ENCODE results near the gene DOCK9.

The DOCK9 gene

DNA sequence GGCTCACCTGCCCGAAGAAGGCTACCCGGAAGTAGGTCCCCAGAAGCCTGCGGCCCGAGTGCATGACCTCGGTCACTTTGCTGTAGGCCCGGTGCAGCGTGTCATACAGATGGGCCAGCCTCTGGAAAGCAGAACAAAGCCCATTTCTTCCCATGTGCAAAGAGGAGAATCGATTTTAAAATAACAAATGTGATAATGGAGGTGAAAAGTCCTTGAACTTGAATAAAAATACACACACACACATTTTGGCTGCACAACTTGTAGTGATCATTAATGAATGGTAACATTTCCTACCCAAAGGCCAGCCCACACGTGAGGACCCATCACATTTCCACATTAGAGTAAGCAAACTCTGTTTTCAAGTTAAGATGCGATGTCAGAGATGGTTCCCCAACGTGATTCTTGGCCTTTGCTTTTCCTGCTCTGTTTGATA, 168.5 kb downstream of the DOCK9 start:
- Histone ChIP-seq H3K4me1 (ENCODE audit: control insufficient read depth, insufficient read depth, low read length) (no peaks in the 10 kb centered on the region), H3K27ac (ENCODE audit: low read depth, low read length) (no peak overlapping the region), H3K4me3 (ENCODE audit: low read length) (no peak overlapping the region), H3K27me3 (ENCODE audit: control insufficient read depth, insufficient read depth, low read length) (no peaks in the 10 kb centered on the region), H3K36me3 (ENCODE audit: control insufficient read depth, insufficient read depth, low read length) (peaks cover 18% of the 10 kb centered on the region), H3K9ac (ENCODE audit: low read length) (no peak overlapping the region)

DNA sequence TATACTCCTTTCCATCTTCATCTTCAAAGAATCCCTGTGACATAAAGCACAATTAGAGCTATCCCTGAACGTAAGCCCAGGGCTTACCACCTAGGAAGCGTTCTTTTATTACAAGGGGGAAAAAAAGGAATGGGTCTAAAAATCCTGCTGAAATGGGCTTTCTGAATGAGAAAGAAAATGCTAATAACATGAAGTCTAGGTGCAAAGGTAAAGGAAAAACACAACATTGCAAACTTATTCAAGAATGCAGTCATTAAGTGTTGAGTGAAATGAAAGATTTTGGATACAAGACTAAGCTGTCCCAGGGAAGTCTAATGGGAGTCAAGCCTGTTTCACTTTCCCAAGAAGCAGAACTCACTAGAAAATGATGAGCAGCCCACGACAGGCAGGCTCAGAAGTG, 170.1 kb downstream of the DOCK9 start:
- H3K4me3 ChIP-seq (ENCODE audit: low read length): no peak overlapping the region
- no peaks in the 10 kb centered on the region for H3K4me1 ChIP-seq (ENCODE audit: control insufficient read depth, insufficient read depth, low read length)
- no peaks in the 10 kb centered on the region for H3K27me3 ChIP-seq (ENCODE audit: control insufficient read depth, insufficient read depth, low read length)
- peaks cover 23% of the 10 kb centered on the region for H3K36me3 ChIP-seq (ENCODE audit: control insufficient read depth, insufficient read depth, low read length)
- no peak overlapping the region for H3K27ac ChIP-seq (ENCODE audit: low read depth, low read length)
- no peak overlapping the region for H3K9ac ChIP-seq (ENCODE audit: low read length)

DNA sequence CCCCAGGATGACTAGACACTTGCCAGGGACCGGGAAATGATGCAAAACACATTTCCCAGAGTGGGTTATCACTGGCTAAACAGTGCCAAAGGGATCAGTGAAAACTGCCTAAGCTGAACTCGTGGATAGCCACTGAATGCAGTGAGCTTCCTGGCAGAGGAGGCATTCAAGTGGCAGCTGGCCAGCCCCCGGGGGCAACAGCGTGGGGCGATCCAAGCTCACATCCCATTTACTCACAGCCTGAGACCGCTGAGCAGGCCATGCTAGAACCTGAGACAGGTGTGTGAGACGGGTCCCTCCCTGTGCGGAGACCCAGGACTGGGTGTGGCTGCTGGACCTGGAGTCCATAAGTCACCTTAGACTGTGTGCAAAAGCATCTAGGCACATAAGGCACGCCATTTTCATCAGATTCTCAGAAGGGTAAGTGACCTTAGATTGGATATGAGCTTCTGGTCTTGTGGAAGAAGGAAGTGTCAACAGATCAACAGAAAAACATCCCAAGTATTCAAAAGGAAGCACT, 173.5 kb downstream of the DOCK9 start:
- Histone ChIP-seq H3K9ac (ENCODE audit: low read length) (no peak overlapping the region), H3K4me3 (ENCODE audit: low read length) (no peak overlapping the region), H3K27me3 (ENCODE audit: control insufficient read depth, insufficient read depth, low read length) (no peaks in the 10 kb centered on the region), H3K27ac (ENCODE audit: low read depth, low read length) (no peak overlapping the region), H3K4me1 (ENCODE audit: control insufficient read depth, insufficient read depth, low read length) (no peaks in the 10 kb centered on the region), H3K36me3 (ENCODE audit: control insufficient read depth, insufficient read depth, low read length) (peaks cover 16% of the 10 kb centered on the region)

DNA sequence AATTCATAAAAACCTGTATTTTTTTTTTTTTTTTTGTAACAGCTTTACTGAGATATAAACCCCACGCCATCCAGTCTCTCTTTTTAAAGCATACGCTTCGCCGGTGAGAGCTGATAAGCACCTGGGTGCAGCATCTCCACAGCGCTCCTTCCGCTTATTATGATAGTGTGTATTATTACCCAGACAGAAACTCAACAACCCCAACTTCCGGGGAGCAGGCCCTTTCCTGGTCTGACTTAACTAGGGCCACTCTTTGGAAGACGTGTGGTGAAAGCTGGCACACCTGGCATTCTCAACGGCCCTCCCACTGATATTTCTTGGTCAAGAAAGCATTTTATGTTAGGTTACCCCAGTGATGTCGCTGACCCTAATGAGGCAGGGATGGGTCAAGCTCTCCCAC, 173.9 kb downstream of the DOCK9 start:
- Histone ChIP-seq H3K9ac (ENCODE audit: low read length) (no peak overlapping the region), H3K4me3 (ENCODE audit: low read length) (no peak overlapping the region), H3K27ac (ENCODE audit: low read depth, low read length) (no peak overlapping the region), H3K4me1 (ENCODE audit: control insufficient read depth, insufficient read depth, low read length) (no peaks in the 10 kb centered on the region), H3K27me3 (ENCODE audit: control insufficient read depth, insufficient read depth, low read length) (no peaks in the 10 kb centered on the region), H3K36me3 (ENCODE audit: control insufficient read depth, insufficient read depth, low read length) (peaks cover 13% of the 10 kb centered on the region)

DNA sequence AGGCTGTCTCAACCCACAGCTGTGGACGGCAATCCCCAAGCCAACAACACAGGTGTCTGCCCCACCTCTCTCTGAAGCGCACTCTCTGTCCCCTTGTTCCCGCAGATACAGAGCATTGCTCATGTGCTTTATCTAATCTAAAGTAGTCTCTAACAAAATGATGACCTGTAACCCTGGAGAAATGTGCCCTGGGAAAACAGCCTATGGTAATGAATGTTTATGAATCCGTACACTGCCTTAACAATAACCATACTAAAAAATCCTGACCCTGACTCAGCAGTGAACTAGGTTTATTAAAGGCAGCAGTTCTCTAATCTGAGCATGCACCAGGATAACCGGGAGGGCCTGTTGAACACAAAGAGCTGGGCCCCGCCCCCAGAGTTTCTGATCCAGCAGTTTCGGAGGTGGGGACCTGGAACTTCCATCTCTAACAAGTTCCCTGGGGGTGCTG, 174.7 kb downstream of the DOCK9 start:
- peaks cover 14% of the 10 kb centered on the region for H3K36me3 ChIP-seq (ENCODE audit: control insufficient read depth, insufficient read depth, low read length)
- no peak overlapping the region for H3K4me3 ChIP-seq (ENCODE audit: low read length)
- H3K27me3 ChIP-seq (ENCODE audit: control insufficient read depth, insufficient read depth, low read length): no peaks in the 10 kb centered on the region
- no peaks in the 10 kb centered on the region for H3K4me1 ChIP-seq (ENCODE audit: control insufficient read depth, insufficient read depth, low read length)
- H3K9ac ChIP-seq (ENCODE audit: low read length): no peak overlapping the region
- no peak overlapping the region for H3K27ac ChIP-seq (ENCODE audit: low read depth, low read length)

DNA sequence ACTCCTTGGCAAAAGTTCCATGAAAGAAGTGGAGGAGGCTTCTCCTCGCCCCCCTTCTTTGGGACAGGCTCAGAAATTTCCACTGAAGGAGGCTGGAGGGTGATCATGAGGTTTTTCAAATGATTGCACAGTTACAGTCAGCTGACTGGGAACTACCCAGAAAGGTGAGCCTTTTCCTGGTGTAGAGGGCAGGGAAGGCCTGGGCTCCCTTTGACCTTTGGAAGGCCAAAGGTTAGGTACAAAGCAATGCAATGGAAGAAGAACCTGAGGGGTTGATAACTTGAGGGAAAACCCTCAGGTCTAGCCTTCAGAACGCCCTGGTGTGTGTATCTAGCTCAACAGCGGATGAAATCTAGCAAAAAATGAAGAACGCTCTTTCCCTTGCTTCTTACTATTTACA, 175.3 kb downstream of the DOCK9 start:
- no peaks in the 10 kb centered on the region for H3K27me3 ChIP-seq (ENCODE audit: control insufficient read depth, insufficient read depth, low read length)
- no peak overlapping the region for H3K9ac ChIP-seq (ENCODE audit: low read length)
- H3K4me3 ChIP-seq (ENCODE audit: low read length): no peak overlapping the region
- H3K4me1 ChIP-seq (ENCODE audit: control insufficient read depth, insufficient read depth, low read length): no peaks in the 10 kb centered on the region
- peaks cover 17% of the 10 kb centered on the region for H3K36me3 ChIP-seq (ENCODE audit: control insufficient read depth, insufficient read depth, low read length)
- H3K27ac ChIP-seq (ENCODE audit: low read depth, low read length): no peak overlapping the region

DNA sequence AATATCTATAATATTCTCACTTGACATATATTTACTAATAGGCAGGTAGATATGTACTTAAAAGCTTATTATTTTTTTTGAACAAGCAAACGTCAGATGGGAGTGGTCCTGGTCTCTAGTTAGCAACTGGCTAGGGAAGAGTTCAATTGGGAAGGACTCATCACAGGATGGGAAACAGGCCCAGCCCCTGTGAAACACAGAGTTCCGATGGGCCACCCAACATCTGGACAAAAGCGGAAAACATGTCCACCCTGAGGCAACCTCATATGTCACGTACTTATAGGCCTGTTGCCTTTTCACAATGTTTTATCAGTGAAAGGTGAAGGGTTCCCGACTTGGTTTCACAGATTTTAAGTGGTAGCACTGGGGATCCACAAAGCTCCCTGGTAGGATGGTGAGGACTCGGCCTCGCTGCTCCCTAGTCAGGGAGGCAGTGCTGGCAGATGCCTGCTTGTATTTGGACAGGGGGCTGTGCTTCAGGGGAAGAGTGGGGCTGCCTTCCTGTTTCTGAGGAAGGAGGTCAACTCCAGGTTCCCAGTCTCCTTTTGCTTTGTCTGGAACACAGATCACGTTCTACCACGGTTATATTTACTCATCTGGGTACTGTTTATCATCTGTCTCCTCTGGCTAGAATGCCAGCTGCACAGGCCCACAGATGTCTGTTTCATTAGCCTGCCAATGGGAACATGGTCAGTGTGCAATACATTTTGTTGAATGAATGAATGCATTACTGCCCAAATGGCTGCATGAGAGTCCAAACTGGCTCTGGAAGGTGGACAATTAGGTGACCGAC, 176.0 kb downstream of the DOCK9 start:
- peaks cover 18% of the 10 kb centered on the region for H3K36me3 ChIP-seq (ENCODE audit: control insufficient read depth, insufficient read depth, low read length)

DNA sequence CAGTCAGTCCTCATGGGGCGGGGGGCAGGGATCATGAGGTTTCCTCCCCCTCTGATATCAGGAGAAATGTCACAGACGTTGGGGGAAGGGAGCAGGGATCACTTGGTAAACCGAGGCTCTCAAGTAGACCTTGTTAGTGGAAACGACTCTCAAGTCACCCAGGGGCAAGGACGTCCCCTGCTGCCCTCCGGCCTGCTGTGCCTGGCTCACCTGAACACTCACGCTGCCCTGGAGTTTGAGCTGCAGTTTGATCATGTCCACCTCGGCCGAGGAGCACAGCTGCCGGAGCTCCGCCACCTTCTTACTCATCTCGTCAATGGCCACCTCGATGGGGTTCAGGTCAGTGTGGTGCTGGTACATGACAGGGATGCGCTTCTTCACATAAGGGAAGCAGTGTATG, 177.8 kb downstream of the DOCK9 start:
- H3K9ac ChIP-seq (ENCODE audit: low read length): no peak overlapping the region
- H3K27ac ChIP-seq (ENCODE audit: low read depth, low read length): no peak overlapping the region
- no peak overlapping the region for H3K4me3 ChIP-seq (ENCODE audit: low read length)
- no peaks in the 10 kb centered on the region for H3K4me1 ChIP-seq (ENCODE audit: control insufficient read depth, insufficient read depth, low read length)
- peaks cover 20% of the 10 kb centered on the region for H3K36me3 ChIP-seq (ENCODE audit: control insufficient read depth, insufficient read depth, low read length)
- no peaks in the 10 kb centered on the region for H3K27me3 ChIP-seq (ENCODE audit: control insufficient read depth, insufficient read depth, low read length)

More for the DNA sequence above, 176.0 kb downstream of the DOCK9 start:
- no peaks in the 10 kb centered on the region for H3K4me1 ChIP-seq (ENCODE audit: control insufficient read depth, insufficient read depth, low read length)
- no peak overlapping the region for H3K9ac ChIP-seq (ENCODE audit: low read length)
- no peaks in the 10 kb centered on the region for H3K27me3 ChIP-seq (ENCODE audit: control insufficient read depth, insufficient read depth, low read length)
- H3K4me3 ChIP-seq (ENCODE audit: low read length): no peak overlapping the region
- no peak overlapping the region for H3K27ac ChIP-seq (ENCODE audit: low read depth, low read length)

DNA sequence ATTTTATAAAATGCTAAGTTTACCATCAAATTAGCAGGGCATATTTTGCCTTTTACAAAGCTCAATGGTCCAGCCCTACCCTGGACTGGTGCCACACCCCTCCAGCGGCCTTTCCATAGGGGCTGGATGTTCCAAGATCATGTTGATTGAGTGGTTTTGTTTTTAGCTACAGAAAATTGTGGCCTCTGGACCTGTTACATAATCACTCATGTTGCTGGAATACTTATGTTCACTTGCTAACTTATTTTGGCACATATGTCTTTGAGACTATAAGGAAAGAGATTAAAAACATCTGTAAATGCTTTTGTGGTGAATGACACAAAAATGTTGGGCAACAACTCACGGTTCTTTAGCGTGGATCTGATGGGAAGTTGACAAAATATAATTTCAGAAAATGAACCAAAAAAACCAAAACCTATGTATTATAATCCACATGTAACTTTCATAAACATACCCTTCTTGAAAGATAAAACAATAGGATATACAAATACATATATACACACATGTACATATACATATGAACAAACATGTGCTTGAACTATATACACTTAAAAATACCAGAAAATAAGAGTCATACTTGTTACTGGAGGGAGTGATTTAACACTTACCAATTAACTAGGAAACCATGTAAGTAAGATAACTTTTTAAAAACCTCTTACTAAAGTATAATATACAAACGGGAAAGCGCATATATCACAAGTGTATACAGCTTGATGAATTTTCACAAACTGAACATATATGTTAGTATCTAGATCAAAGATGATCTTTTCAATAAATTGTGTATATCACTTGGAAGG, 178.8 kb downstream of the DOCK9 start:
- H3K9ac ChIP-seq (ENCODE audit: low read length): no peak overlapping the region
- no peak overlapping the region for H3K4me3 ChIP-seq (ENCODE audit: low read length)
- no peaks in the 10 kb centered on the region for H3K4me1 ChIP-seq (ENCODE audit: control insufficient read depth, insufficient read depth, low read length)
- no peak overlapping the region for H3K27ac ChIP-seq (ENCODE audit: low read depth, low read length)
- no peaks in the 10 kb centered on the region for H3K27me3 ChIP-seq (ENCODE audit: control insufficient read depth, insufficient read depth, low read length)
- peaks cover 15% of the 10 kb centered on the region for H3K36me3 ChIP-seq (ENCODE audit: control insufficient read depth, insufficient read depth, low read length)

DNA sequence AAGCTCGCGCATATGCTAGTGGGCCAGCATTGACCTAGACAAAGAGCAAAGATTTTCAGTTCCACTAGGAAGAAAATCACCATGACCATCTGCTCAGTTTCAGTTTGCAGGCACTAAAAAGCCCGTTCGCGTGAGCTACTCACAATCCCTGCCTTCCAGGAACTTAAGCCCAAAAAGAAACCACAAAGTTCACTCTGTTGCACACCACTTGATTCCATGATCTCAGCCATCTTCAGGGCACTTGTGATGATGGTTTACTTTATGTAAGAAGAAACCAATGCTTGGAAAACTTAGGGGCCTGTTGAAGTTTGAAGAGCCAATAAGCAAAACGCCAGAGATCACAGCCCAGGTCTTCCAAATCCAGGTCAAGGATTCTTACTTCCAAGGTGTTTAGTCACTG, 180.4 kb downstream of the DOCK9 start:
- no peak overlapping the region for H3K9ac ChIP-seq (ENCODE audit: low read length)
- no peaks in the 10 kb centered on the region for H3K4me1 ChIP-seq (ENCODE audit: control insufficient read depth, insufficient read depth, low read length)
- H3K27me3 ChIP-seq (ENCODE audit: control insufficient read depth, insufficient read depth, low read length): no peaks in the 10 kb centered on the region
- no peak overlapping the region for H3K4me3 ChIP-seq (ENCODE audit: low read length)
- H3K36me3 ChIP-seq (ENCODE audit: control insufficient read depth, insufficient read depth, low read length): peaks cover 13% of the 10 kb centered on the region
- H3K27ac ChIP-seq (ENCODE audit: low read depth, low read length): no peak overlapping the region

DNA sequence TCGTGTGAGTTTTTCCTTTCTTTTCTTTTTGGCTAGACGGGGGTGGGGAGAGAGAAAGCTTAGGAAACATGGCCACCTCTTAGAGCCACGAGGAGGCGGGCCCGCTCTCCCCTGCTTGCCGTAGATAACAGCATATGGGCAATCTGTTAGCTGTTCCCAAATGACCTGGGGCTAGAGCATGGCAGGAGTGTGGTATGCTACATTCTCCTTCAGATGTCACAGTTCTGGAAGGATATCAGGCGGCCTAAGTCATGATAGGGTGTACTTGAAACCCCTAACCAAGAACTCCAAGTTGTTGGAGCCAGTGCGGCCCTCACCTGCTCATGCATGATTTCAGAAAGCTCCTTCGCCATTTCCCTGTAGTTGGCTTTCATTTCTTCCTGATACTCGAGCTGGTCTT, 181.1 kb downstream of the DOCK9 start:
- H3K4me3 ChIP-seq (ENCODE audit: low read length): no peak overlapping the region
- H3K4me1 ChIP-seq (ENCODE audit: control insufficient read depth, insufficient read depth, low read length): no peaks in the 10 kb centered on the region
- H3K27ac ChIP-seq (ENCODE audit: low read depth, low read length): no peak overlapping the region
- H3K27me3 ChIP-seq (ENCODE audit: control insufficient read depth, insufficient read depth, low read length): no peaks in the 10 kb centered on the region
- H3K9ac ChIP-seq (ENCODE audit: low read length): no peak overlapping the region
- H3K36me3 ChIP-seq (ENCODE audit: control insufficient read depth, insufficient read depth, low read length): peaks cover 13% of the 10 kb centered on the region

DNA sequence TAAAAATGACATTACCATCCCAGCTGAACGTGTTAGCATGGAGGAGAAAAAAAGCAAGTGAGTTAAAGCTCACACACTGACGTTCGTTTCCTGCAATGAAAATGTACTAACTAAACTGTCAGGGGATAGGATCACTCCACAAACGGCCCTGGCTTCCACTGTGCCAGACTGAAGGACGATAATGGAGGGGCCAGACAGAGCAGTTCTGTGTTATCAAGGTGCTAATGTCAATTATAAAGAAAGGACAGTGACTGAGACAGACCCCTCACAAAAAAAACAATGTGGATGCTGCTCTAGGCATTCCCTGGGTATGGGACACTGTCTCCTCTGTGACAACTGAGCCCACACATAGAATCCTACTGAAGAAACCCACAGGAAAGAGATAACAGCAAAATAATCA, 181.7 kb downstream of the DOCK9 start:
- peaks cover 13% of the 10 kb centered on the region for H3K36me3 ChIP-seq (ENCODE audit: control insufficient read depth, insufficient read depth, low read length)
- H3K4me1 ChIP-seq (ENCODE audit: control insufficient read depth, insufficient read depth, low read length): no peaks in the 10 kb centered on the region
- H3K27me3 ChIP-seq (ENCODE audit: control insufficient read depth, insufficient read depth, low read length): no peaks in the 10 kb centered on the region

More for the DNA sequence above, 181.7 kb downstream of the DOCK9 start:
- Histone ChIP-seq H3K27ac (ENCODE audit: low read depth, low read length) (no peak overlapping the region), H3K4me3 (ENCODE audit: low read length) (no peak overlapping the region), H3K9ac (ENCODE audit: low read length) (no peak overlapping the region)

All from rectal smooth muscle tissue (tissue), 1 donor.